Daoy (cell line): ENCODE measurements around the gene GPR42. TPM values are rescaled to one million over a fixed set of nuclear protein-coding genes. Genes with fewer than 3 reads are reported as not detected.

Source experiments
- DNase-seq: peaks from one replicate; pipeline ENCODE4 v3.0.0-alpha.2; 2015; ENCODE audit warnings: low read depth
- total RNA-seq: library from RNA; depleted of rRNA; stranded (reverse); fragments of >200 nt; shearing (Covaris generic); gene quantifications from 2 replicates; pipeline ENCODE4 v1.2.3, GENCODE V29; 2014; rRNA removed

Gene GPR42
- total RNA-seq = not detected in 2 replicates

DNA sequence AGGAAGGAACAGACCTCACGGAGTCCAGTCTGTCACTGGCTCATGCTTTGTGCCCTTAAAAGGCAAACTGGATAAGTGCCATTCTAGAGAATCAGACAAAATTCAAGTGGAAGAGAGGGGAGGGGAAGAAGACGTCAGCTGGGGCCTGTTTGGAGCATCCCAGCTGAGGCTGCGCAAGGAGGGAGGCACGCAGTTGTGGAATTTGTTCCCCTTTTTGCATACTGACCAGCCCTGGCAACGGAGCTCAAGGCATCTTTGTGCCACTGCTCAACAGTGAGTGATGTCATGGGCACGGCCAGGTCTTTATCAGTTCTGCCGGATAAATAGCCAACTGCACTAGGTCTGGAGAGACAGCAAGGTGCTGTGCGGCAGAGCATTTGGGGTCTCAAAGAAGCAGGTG, at the start of gene GPR42:
GPR42 (plus strand) TSS at position 347 of the 400 bp plus-strand sequence. CDS start 292 bp downstream, outside the sequence.
- DNase-seq = no peak

- no peak for DNase-seq
Measured at GRCh38 chr19:35321291-35321690, 49.6 kb upstream of the GPR42 start.

GRCh38 chr19:35322014-35322413, 48.9 kb upstream of the GPR42 start:
- no peak for DNase-seq

DNA sequence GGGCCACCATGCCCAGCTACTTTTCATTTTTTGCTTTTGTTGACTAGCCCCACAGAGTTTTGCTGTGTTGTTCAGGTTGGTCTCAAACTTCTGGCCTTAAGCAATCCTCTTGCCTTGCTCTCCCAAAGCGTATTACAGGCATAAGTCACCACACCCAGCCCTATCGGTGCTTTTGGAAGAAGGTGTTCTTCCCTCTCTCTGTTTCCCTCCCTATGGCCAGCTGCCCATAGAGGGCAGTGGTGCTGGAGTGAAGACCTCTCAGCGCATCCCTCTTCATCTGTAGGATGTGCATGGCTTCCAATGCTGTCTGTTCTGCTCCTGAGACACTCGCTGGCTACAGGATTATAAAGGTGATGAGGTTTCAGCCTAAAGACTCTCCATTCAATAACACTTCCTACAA, 43.2 kb upstream of the GPR42 start:
- no peak for DNase-seq

DNA sequence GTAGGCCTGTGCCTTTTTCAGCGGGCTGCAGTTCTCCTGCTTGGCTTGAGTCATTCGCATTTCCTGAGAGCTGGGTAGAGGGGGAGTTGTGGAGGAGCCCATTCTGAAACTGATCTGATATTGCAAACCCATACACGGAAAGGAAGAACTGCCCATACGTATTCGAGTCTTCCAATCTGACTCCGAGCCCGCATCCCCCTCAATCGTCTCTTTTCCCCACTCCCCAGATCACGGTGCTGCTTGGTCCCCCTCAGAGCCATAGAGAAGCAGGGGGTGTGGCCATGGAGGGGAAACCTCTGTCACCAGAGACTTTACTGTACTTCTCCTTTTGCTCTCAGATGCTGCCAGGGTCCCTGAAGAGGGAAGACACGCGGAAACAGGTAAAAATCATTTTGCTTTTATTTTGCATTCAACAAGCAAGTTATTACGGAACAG, 42.0 kb upstream of the GPR42 start, which contains the start of gene CD22:
CD22 (plus strand) TSS at position 337 of the 435 bp plus-strand sequence. CDS start 2,854 bp downstream, outside the sequence.
- no peak for DNase-seq

- no peak for DNase-seq
Measured at GRCh38 chr19:35329323-35329722, 41.5 kb upstream of the GPR42 start.

DNA sequence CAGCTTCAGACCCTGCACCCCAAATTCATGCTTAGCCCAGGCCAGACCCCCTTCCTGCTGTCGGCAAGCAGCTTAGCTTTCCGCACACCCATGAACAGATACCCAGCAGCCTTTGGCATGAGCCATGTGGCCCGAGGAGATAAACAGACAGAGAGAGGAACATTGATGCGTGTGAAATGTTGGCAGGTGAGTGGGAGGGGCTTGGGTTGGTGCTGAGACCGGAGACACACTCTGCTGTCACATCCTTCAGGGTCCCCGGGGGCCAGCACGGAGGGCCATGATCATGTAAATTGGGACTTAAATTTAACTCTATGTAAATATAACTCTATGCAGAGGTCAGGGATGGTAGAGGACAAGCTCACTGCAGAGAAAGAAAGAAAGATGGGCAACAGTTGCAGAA, 40.4 kb upstream of the GPR42 start:
- DNase-seq = no peak

- DNase-seq = no peak
Measured at GRCh38 chr19:35331551-35332214, 39.2 kb upstream of the GPR42 start.

GRCh38 chr19:35332817-35333216, 38.1 kb upstream of the GPR42 start:
- peak; percentile 31 for DNase-seq

DNA sequence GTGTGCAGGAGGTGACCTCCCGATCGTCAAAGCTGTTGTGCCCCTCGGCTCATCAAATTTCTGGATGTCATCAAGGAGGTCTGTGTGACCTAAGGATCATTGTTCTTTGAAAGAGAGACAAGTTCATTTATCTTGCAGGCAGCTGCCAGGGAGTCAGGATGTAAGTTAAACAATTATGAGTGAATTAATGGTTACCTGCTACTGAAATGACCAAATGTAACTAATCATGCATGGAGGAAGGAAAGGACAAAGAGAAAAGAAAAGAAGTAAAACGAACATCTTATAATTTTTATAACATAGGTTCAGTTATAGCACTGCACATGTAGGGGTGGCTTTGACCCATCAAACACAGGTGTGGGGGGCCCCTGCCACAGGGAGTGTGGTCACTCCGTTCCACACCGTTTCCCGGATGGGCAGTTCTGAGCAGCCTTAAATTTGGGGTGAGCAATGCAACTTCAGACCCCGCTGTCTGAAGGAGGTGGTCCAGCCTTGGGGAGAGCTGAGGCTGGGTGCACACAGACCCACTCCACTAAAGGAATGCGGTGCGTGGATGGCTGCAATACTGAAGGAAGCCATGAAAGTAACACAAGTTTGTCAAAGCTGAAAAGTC, 36.6 kb upstream of the GPR42 start:
- no peak for DNase-seq

DNA sequence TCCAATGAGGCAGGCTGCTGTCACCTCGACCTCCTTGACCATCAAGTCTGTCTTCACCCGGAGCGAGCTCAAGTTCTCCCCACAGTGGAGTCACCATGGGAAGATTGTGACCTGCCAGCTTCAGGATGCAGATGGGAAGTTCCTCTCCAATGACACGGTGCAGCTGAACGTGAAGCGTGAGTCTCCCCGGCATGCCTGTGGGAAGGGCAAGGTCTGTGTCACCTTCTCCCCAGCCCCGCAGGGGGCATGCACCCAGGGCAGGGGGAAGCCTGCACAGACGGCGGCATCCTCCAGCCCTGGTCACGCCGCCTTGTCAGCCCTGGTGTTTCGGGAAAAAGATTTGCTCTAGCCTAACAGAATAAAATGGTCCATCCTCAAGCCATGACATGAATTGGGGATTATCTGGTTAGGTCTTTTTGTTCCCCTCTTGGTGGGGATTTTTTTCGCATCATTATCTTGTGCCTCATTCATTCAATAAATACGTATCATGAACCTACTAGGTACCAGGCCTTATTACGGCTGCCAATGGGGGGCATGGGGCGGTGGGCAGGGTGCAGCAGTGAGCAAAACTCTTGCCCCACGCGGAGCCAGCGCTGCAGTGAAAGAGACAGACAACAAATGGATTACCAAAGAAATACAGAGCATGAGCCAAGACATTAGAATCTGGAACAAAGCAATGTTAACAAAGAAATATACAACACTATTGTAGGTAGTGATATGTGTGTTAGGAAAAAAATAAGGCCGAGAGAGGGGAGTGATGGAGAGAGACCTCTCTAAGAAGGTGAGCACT, 34.5 kb upstream of the GPR42 start:
- no peak for DNase-seq

GRCh38 chr19:35337097-35337983, 33.5 kb upstream of the GPR42 start:
- no peak for DNase-seq

GRCh38 chr19:35337984-35338296, 32.9 kb upstream of the GPR42 start:
- DNase-seq = no peak

- DNase-seq = no peak
Measured at GRCh38 chr19:35340431-35340830, 30.4 kb upstream of the GPR42 start.

GRCh38 chr19:35341006-35341405, 29.9 kb upstream of the GPR42 start:
- DNase-seq = no peak

- no peak for DNase-seq
Measured at GRCh38 chr19:35341565-35342225, 29.2 kb upstream of the GPR42 start.

DNA sequence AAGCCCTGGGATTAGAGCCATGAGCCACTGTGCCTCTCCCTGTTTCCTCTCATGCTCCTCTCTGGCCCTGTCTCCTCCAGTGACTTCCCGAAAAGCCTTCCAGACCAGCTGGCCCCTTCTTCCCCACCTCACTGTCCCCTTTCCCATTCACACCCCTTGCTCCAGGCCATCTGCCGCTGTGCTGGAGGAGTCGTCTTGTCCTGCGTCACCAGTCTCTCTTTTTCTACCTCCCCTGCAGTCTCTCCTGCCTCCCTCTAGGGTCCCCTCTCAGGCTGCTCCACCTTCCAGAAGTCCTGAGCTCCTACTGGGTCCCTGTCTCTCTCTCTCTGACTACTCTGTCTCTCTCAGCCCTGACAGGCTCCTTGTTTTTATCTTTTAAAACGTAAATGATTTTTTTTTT, 28.4 kb upstream of the GPR42 start:
- no peak for DNase-seq

- DNase-seq = no peak
Measured at GRCh38 chr19:35344511-35345031, 26.3 kb upstream of the GPR42 start.

GRCh38 chr19:35345671-35346111, 25.2 kb upstream of the GPR42 start:
- DNase-seq = no peak

- DNase-seq = no peak
Measured at GRCh38 chr19:35346193-35347052, 24.4 kb upstream of the GPR42 start.
